GM23338 (cell line): ENCODE measurements around the gene INTS2. TPM values are rescaled to one million over a fixed set of nuclear protein-coding genes. Genes with fewer than 3 reads are reported as not detected.

Experiments
- ATAC-seq: fragments of 200-7000 bp; cut with Tn5 transposase; 3 replicates; pipeline ENCODE4 v1.9.1; 2020
- DNase-seq: peaks from one replicate; pipeline ENCODE4 v3.0.0-alpha.2; 2015; ENCODE audit warnings: low spot score
- H2AFZ ChIP-seq: fragments of 200-600 bp; sonication (generic); 2 replicates; pipeline ENCODE4 v1.8.0; 2016; ENCODE audit warnings: antibody characterized with exemption, mild to moderate bottlenecking, moderate library complexity
- H3F3A ChIP-seq: fragments of 200-600 bp; sonication (generic); replicated peaks from 2 replicates; pipeline ENCODE4 v1.8.0; 2017; ENCODE audit warnings: antibody characterized with exemption, mixed run types, low read depth
- H3K27ac ChIP-seq: fragments of 200-600 bp; sonication (generic); 2 replicates; pipeline ENCODE4 v1.6.1; 2016; ENCODE audit warnings: low read depth
- H3K27me3 ChIP-seq: fragments of 200-600 bp; sonication (generic); 2 replicates; pipeline ENCODE4 v1.8.0; 2016; ENCODE audit warnings: mild to moderate bottlenecking, mixed run types, moderate library complexity; ENCODE audit not compliant: insufficient read depth
- H3K36me3 ChIP-seq: fragments of 200-600 bp; sonication (generic); 2 replicates; pipeline ENCODE4 v1.8.0; 2016; ENCODE audit warnings: mild to moderate bottlenecking; ENCODE audit not compliant: insufficient read depth
- H3K4me1 ChIP-seq: fragments of 200-600 bp; sonication (generic); 2 replicates; pipeline ENCODE4 v1.8.0; 2016; ENCODE audit warnings: mild to moderate bottlenecking, moderate library complexity; ENCODE audit not compliant: insufficient read depth
- H3K4me2 ChIP-seq: fragments of 200-600 bp; sonication (generic); 2 replicates; pipeline ENCODE4 v1.7.1; 2017; ENCODE audit warnings: mixed run types
- H3K4me3 ChIP-seq: fragments of 200-600 bp; sonication (generic); 2 replicates; pipeline ENCODE4 v1.6.1; 2016; ENCODE audit warnings: mixed run types
- H3K79me2 ChIP-seq: fragments of 200-600 bp; sonication (generic); replicated peaks from 2 replicates; pipeline ENCODE4 v1.8.0; 2017; ENCODE audit warnings: mild to moderate bottlenecking; ENCODE audit not compliant: insufficient read depth
- H3K9me2 ChIP-seq: fragments of 200-600 bp; sonication (generic); 2 replicates; pipeline ENCODE4 v1.8.0; 2017; ENCODE audit not compliant: insufficient read depth
- H4K20me1 ChIP-seq: fragments of 200-600 bp; sonication (generic); replicated peaks from 2 replicates; pipeline ENCODE4 v1.8.0; 2017; ENCODE audit warnings: mild to moderate bottlenecking; ENCODE audit not compliant: insufficient read depth
- H3K27ac Mint-ChIP-seq: 2 replicates; pipeline ENCODE4 v1.8.0; 2020; ENCODE audit warnings: inconsistent platforms, mild to moderate bottlenecking, moderate library complexity, mixed read lengths
- H3K27me3 Mint-ChIP-seq: 3 replicates; pipeline ENCODE4 v1.8.0; 2022; ENCODE audit warnings: low read depth, mild to moderate bottlenecking, moderate library complexity, mixed read lengths, inconsistent platforms; ENCODE audit not compliant: insufficient read depth, poor library complexity
- H3K36me3 Mint-ChIP-seq: 3 replicates; pipeline ENCODE4 v1.8.0; 2021; ENCODE audit warnings: low read depth, mild to moderate bottlenecking, inconsistent platforms, moderate library complexity, mixed read lengths
- H3K4me1 Mint-ChIP-seq: 3 replicates; pipeline ENCODE4 v1.8.0; 2020; ENCODE audit warnings: mild to moderate bottlenecking, inconsistent platforms, mixed read lengths
- H3K4me3 Mint-ChIP-seq: 3 replicates; pipeline ENCODE4 v1.8.0; 2021; ENCODE audit warnings: moderate library complexity, mild to moderate bottlenecking, inconsistent platforms, mixed read lengths
- H3K9me3 Mint-ChIP-seq: 3 replicates; pipeline ENCODE4 v1.8.0; 2020; ENCODE audit warnings: moderate library complexity, mild to moderate bottlenecking, inconsistent platforms, mixed read lengths
- CREB1 ChIP-seq: fragments of 250-450 bp; sonication (Bioruptor Pico); IDR thresholded peaks from 2 replicates; pipeline ENCODE4 v1.5.0; 2020; ENCODE audit warnings: low read depth, mild to moderate bottlenecking, moderate library complexity
- EZH2 ChIP-seq: fragments of 200-600 bp; sonication (generic); IDR thresholded peaks from one replicate; pipeline ENCODE4 v1.8.0; 2017; ENCODE audit warnings: antibody characterized with exemption, mild to moderate bottlenecking, low read depth; ENCODE audit not compliant: unreplicated experiment
- EZH2phosphoT487 ChIP-seq: fragments of 200-600 bp; sonication (generic); IDR thresholded peaks from one replicate; pipeline ENCODE4 v1.8.1; 2018; ENCODE audit warnings: antibody characterized with exemption; ENCODE audit not compliant: unreplicated experiment
- JUNB ChIP-seq: IDR thresholded peaks from one replicate; pipeline ENCODE4 v1.6.1; 2016; ENCODE audit warnings: antibody characterized with exemption; ENCODE audit not compliant: unreplicated experiment
- NANOG ChIP-seq: IDR thresholded peaks from 2 replicates; pipeline ENCODE4 v1.6.1; 2016; ENCODE audit warnings: antibody characterized with exemption, borderline replicate concordance
- POLR2AphosphoS5 ChIP-seq: IDR thresholded peaks from 2 replicates; pipeline ENCODE4 v1.6.1; 2016; ENCODE audit warnings: antibody characterized with exemption, low read depth
- STAT1 ChIP-seq: IDR thresholded peaks from one replicate; pipeline ENCODE4 v1.6.1; 2016; ENCODE audit warnings: antibody characterized with exemption; ENCODE audit not compliant: unreplicated experiment
- ZNF114 ChIP-seq: fragments of 250-450 bp; sonication (Bioruptor Pico); IDR thresholded peaks from 2 replicates; pipeline ENCODE4 v1.5.0; 2020; ENCODE audit warnings: mild to moderate bottlenecking, moderate library complexity
- ZNF331 ChIP-seq: fragments of 250-450 bp; sonication (Bioruptor Pico); IDR thresholded peaks from 2 replicates; pipeline ENCODE4 v1.5.0; 2020; ENCODE audit warnings: low read depth, mild to moderate bottlenecking, moderate library complexity
- polyA plus RNA-seq: library from polyadenylated mRNA; unstranded; fragments of >200 nt; fragmentation: Nextera tagmentation; extraction: Ambion mirVana; gene quantifications from 2 replicates; pipeline ENCODE4 v1.2.1, GENCODE V29; 2016
- total RNA-seq: library from RNA; depleted of rRNA; stranded (reverse); fragments of >200 nt; shearing (Covaris generic); gene quantifications from 2 replicates; pipeline ENCODE4 v1.2.3, GENCODE V29; 2014
- TF ChIP-seq, protein P1 (sequence below): IDR thresholded peaks from 2 replicates; pipeline ENCODE4 v1.6.1; 2016; ENCODE audit warnings: antibody characterized with exemption
- TF ChIP-seq, protein P2 (sequence below): fragments of 250-450 bp; sonication (Bioruptor Pico); IDR thresholded peaks from 2 replicates; pipeline ENCODE4 v1.5.0; 2020; ENCODE audit warnings: mild to moderate bottlenecking, moderate library complexity
- TF ChIP-seq, protein P3 (sequence below): IDR thresholded peaks from one replicate; pipeline ENCODE4 v1.6.1; 2018; ENCODE audit warnings: antibody characterized with exemption; ENCODE audit not compliant: unreplicated experiment
- TF ChIP-seq, protein P4 (sequence below), 2 experiments: fragments of 200-600 bp in 1 of 2; sonication (generic) in 1 of 2; conservative IDR thresholded peaks; 2 replicates each; pipeline versions ENCODE4 v1.5.1 to v1.6.1; 2016 to 2017; ENCODE audit warnings: antibody characterized with exemption in 2 of 2, low read depth in 2 of 2, mild to moderate bottlenecking in 2 of 2, moderate library complexity in 1 of 2

INTS2 gene
- total and polyA plus RNA-seq, 2 experiments from 2014 or later: 5.9 to 31.6 TPM

DNA sequence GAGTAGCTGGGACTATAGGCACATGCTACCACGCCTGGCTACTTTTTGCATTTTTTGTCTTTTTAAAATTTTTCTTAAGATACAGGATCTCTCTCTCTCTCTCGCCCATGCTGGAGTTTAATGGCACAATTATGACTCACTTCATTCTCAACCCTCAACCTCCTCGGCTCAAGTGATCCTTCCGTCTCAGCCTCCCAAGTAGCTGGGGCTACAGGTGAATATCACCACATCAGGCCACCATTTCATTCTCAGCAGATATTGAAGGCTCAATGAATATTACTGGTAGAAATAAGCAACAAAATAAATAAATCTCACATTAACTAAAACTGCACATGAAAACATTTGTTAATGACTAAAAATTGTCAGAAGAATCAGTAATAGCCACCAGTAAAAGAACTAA, 106.1 kb downstream of the INTS2 start:
- H3F3A ChIP-seq: no peaks in the 10 kb centered on the region
- no peak overlapping the region for H3K27ac ChIP-seq
- no peak overlapping the region for H3K4me3 ChIP-seq
- H3K27me3 Mint-ChIP-seq: no peaks in the 10 kb centered on the region
- no peaks in the 10 kb centered on the region for H3K9me3 Mint-ChIP-seq
- TF ChIP-seq, protein P1, sequence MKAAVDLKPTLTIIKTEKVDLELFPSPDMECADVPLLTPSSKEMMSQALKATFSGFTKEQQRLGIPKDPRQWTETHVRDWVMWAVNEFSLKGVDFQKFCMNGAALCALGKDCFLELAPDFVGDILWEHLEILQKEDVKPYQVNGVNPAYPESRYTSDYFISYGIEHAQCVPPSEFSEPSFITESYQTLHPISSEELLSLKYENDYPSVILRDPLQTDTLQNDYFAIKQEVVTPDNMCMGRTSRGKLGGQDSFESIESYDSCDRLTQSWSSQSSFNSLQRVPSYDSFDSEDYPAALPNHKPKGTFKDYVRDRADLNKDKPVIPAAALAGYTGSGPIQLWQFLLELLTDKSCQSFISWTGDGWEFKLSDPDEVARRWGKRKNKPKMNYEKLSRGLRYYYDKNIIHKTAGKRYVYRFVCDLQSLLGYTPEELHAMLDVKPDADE: no peak
- TF ChIP-seq, protein P2, sequence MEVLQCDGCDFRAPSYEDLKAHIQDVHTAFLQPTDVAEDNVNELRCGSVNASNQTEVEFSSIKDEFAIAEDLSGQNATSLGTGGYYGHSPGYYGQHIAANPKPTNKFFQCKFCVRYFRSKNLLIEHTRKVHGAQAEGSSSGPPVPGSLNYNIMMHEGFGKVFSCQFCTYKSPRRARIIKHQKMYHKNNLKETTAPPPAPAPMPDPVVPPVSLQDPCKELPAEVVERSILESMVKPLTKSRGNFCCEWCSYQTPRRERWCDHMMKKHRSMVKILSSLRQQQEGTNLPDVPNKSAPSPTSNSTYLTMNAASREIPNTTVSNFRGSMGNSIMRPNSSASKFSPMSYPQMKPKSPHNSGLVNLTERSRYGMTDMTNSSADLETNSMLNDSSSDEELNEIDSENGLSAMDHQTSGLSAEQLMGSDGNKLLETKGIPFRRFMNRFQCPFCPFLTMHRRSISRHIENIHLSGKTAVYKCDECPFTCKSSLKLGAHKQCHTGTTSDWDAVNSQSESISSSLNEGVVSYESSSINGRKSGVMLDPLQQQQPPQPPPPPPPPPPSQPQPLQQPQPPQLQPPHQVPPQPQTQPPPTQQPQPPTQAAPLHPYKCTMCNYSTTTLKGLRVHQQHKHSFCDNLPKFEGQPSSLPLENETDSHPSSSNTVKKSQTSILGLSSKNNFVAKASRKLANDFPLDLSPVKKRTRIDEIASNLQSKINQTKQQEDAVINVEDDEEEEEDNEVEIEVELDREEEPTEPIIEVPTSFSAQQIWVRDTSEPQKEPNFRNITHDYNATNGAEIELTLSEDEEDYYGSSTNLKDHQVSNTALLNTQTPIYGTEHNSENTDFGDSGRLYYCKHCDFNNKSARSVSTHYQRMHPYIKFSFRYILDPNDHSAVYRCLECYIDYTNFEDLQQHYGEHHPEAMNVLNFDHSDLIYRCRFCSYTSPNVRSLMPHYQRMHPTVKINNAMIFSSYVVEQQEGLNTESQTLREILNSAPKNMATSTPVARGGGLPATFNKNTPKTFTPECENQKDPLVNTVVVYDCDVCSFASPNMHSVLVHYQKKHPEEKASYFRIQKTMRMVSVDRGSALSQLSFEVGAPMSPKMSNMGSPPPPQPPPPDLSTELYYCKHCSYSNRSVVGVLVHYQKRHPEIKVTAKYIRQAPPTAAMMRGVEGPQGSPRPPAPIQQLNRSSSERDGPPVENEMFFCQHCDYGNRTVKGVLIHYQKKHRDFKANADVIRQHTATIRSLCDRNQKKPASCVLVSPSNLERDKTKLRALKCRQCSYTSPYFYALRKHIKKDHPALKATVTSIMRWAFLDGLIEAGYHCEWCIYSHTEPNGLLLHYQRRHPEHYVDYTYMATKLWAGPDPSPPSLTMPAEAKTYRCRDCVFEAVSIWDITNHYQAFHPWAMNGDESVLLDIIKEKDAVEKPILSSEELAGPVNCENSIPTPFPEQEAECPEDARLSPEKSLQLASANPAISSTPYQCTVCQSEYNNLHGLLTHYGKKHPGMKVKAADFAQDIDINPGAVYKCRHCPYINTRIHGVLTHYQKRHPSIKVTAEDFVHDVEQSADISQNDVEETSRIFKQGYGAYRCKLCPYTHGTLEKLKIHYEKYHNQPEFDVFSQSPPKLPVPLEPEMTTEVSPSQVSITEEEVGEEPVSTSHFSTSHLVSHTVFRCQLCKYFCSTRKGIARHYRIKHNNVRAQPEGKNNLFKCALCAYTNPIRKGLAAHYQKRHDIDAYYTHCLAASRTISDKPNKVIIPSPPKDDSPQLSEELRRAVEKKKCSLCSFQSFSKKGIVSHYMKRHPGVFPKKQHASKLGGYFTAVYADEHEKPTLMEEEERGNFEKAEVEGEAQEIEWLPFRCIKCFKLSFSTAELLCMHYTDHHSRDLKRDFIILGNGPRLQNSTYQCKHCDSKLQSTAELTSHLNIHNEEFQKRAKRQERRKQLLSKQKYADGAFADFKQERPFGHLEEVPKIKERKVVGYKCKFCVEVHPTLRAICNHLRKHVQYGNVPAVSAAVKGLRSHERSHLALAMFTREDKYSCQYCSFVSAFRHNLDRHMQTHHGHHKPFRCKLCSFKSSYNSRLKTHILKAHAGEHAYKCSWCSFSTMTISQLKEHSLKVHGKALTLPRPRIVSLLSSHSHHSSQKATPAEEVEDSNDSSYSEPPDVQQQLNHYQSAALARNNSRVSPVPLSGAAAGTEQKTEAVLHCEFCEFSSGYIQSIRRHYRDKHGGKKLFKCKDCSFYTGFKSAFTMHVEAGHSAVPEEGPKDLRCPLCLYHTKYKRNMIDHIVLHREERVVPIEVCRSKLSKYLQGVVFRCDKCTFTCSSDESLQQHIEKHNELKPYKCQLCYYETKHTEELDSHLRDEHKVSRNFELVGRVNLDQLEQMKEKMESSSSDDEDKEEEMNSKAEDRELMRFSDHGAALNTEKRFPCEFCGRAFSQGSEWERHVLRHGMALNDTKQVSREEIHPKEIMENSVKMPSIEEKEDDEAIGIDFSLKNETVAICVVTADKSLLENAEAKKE (CRISPR knock-in tag): no peak
- TF ChIP-seq JUNB: no peak
- TF ChIP-seq STAT1: no peak
- TF ChIP-seq ZNF114: no peak
- no peak for TF ChIP-seq ZNF331
- TF ChIP-seq POLR2AphosphoS5: no peak
- TF ChIP-seq, protein P3, sequence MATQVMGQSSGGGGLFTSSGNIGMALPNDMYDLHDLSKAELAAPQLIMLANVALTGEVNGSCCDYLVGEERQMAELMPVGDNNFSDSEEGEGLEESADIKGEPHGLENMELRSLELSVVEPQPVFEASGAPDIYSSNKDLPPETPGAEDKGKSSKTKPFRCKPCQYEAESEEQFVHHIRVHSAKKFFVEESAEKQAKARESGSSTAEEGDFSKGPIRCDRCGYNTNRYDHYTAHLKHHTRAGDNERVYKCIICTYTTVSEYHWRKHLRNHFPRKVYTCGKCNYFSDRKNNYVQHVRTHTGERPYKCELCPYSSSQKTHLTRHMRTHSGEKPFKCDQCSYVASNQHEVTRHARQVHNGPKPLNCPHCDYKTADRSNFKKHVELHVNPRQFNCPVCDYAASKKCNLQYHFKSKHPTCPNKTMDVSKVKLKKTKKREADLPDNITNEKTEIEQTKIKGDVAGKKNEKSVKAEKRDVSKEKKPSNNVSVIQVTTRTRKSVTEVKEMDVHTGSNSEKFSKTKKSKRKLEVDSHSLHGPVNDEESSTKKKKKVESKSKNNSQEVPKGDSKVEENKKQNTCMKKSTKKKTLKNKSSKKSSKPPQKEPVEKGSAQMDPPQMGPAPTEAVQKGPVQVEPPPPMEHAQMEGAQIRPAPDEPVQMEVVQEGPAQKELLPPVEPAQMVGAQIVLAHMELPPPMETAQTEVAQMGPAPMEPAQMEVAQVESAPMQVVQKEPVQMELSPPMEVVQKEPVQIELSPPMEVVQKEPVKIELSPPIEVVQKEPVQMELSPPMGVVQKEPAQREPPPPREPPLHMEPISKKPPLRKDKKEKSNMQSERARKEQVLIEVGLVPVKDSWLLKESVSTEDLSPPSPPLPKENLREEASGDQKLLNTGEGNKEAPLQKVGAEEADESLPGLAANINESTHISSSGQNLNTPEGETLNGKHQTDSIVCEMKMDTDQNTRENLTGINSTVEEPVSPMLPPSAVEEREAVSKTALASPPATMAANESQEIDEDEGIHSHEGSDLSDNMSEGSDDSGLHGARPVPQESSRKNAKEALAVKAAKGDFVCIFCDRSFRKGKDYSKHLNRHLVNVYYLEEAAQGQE: no peak
- TF ChIP-seq EZH2: no peak
- TF ChIP-seq, protein P4, sequence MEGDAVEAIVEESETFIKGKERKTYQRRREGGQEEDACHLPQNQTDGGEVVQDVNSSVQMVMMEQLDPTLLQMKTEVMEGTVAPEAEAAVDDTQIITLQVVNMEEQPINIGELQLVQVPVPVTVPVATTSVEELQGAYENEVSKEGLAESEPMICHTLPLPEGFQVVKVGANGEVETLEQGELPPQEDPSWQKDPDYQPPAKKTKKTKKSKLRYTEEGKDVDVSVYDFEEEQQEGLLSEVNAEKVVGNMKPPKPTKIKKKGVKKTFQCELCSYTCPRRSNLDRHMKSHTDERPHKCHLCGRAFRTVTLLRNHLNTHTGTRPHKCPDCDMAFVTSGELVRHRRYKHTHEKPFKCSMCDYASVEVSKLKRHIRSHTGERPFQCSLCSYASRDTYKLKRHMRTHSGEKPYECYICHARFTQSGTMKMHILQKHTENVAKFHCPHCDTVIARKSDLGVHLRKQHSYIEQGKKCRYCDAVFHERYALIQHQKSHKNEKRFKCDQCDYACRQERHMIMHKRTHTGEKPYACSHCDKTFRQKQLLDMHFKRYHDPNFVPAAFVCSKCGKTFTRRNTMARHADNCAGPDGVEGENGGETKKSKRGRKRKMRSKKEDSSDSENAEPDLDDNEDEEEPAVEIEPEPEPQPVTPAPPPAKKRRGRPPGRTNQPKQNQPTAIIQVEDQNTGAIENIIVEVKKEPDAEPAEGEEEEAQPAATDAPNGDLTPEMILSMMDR (conservative IDR thresholded peaks at IDR 0.05; ENCODE audit: low read depth in 2 of 2): no peak
- TF ChIP-seq NANOG: no peak
- no peak for TF ChIP-seq EZH2phosphoT487
- no peak for TF ChIP-seq CREB1
- DNase-seq (no peak), ATAC-seq (no peak)
- H3K27ac Mint-ChIP-seq: no peak overlapping the region
- no peaks in the 10 kb centered on the region; the same call in 1 of the 2 replicates for H4K20me1 ChIP-seq
- 0 out of 2 replicates have a peak, but pooled peaks cover 4% of the 10 kb centered on the region for H3K36me3 ChIP-seq
- peaks cover 4% of the 10 kb centered on the region; the same call in 1 of the 3 replicates for H3K4me1 Mint-ChIP-seq
- H3K27me3 ChIP-seq: no peaks in the 10 kb centered on the region
- no peak overlapping the region for H3K4me3 Mint-ChIP-seq
- 0 out of 2 replicates have a peak, but pooled peaks cover under 1% of the 10 kb centered on the region for H3K4me1 ChIP-seq
- no peak overlapping the region for H2AFZ ChIP-seq
- H3K79me2 ChIP-seq: peaks cover 5% of the 10 kb centered on the region; the same call in 1 of the 2 replicates
- no peaks in the 10 kb centered on the region for H3K9me2 ChIP-seq
- H3K36me3 Mint-ChIP-seq: peaks cover 25% of the 10 kb centered on the region
- no peak overlapping the region for H3K4me2 ChIP-seq
